GM21526 (cell line): ENCODE data around the gene E2F1.

Experiments used
- ATAC-seq: cut with Tn5 transposase; IDR thresholded peaks from one replicate; pipeline ENCODE4 v1.9.1; 2021; ENCODE audit warnings: moderate library complexity; ENCODE audit not compliant: unreplicated experiment, low FRiP score

E2F1 gene

DNA sequence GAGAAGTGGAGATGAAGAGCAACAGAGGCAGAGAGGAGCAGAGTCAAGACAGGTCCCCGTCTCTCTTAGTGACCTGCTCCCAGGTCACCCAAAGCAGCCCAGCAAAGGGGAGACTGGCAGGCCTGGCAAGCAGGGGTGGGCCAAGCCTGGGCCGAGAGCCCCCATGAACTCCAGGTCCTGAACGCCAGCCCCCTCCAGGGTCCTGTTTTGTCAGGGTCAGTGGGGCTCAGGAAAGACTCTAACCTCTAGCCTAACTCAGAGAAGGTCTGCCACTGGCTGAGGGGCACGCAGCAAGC, 13.1 kb downstream of the E2F1 start:
- no peak for ATAC-seq

- no peak for ATAC-seq
Measured at GRCh38 chr20:33672426-33673113, 13.6 kb downstream of the E2F1 start.

GRCh38 chr20:33671573-33672288, 14.5 kb downstream of the E2F1 start:
- ATAC-seq: no peak

DNA sequence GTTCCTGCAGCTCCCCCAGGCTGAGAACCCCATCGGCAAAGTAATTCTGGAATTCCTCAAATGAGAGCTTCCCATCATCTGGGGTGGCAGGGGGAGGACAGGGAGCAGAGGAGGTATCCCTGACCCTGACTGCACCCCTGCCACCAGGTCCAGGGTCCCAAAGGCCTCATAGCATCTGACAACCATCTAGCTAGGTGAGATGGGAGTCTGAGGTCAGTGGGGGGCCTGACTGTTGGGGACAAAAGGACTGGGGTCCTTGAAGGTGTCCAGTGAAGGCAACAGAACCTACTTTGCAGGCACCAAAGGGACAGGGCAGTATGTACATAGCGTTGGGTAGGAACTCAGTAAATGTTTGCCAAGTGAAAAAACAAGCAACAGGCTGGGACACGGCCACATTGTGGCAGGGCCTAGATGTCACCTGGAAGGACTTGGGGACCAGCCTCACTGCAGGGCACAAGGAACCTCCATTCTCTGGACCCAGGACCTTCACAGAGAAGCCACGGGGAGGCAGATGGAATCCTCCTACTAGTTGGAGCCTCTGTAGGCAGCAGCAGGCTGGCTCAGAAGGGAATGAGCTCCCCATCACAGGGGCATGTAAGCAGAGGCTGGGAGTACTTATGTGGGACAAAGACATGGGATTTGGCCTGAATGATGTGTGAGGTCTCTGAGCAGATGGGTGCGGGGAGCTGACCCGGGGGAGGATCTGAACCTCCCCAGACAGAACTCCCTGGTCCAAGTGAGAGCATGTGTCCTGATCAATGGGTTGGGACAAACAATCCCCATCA, 15.3 kb downstream of the E2F1 start:
- ATAC-seq: no peak

GRCh38 chr20:33669873-33670640, 16.1 kb downstream of the E2F1 start:
- no peak for ATAC-seq

- ATAC-seq: no peak
Measured at GRCh38 chr20:33669224-33669623, 17.0 kb downstream of the E2F1 start.

DNA sequence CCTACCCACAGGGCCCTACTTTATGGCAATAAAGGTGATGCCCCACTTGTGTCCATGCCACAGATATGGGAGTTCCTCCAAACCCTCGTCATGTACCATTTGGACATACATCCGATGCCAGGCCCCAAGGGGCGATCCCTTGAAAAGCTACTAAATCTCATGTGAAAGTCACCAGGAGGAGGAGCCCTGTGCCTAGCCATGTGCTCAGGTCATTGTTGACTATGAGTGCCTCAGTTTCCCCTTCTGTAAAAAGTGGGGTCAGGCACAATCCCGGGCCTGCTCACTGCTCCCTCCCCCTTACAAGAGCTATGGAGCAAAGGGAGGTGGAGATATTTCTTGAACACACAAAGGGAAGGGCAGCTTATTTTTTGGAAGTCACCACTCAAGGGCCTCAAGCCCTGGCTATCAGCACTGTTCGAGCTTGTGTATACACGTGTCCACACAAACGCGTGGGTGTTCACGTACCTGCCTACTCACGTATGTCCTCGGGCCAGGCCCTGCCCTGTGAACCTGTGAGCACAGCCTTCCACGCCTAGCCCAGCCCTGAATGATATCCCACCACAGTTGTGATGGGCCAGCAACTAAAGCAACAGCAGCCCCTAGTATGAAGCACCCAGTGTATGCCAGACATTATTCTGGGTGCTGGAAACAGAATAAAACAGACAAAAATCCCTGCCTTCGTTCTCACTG, 17.6 kb downstream of the E2F1 start:
- no peak for ATAC-seq

GRCh38 chr20:33667676-33668465, 18.3 kb downstream of the E2F1 start:
- peak; percentile 31 for ATAC-seq

- peak; percentile 7 for ATAC-seq
Measured at GRCh38 chr20:33667245-33667675, 18.9 kb downstream of the E2F1 start.

- peak; percentile 61 for ATAC-seq
Measured at GRCh38 chr20:33666293-33667244, 19.6 kb downstream of the E2F1 start, which contains the start of gene ACTL10. Gene ACTL10 (plus strand): TSS chr20:33666943. CDS start chr20:33667498, 555 bp downstream.

- no peak for ATAC-seq
Measured at GRCh38 chr20:33664762-33665144, 21.4 kb downstream of the E2F1 start.

DNA sequence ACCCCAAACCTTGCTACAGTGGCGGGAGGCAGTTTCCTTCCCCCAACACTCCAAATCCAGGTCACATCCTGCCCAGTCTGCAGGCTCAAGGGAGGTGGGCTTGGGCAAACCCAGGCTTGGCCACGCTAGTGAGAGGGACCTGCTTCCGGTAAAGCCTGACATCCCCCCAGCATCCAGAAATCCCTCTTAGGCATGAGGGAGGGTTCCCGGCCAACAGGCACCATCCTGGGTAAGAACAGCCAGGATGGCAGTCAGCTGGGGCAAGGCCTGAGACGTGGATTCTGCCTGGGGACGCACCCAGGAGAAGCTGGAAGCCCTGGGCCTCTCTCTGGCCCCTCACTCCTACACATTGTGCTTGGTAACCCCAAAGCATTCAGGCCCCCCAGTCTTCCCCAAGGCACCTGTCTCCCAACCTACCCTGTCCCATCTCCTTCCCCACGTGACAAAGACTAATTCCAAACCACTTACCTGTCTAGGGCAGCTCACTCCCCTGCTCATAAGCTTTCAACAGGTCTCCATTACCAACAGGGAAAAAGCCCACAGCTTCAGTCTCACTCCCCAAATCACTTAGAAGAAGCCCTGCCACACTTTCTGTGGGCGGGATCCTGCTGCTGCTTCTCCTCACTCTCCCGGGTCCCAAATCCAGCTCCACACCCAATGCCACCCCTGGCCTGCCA, 22.0 kb downstream of the E2F1 start:
- ATAC-seq: no peak

GRCh38 chr20:33663161-33664084, 22.8 kb downstream of the E2F1 start:
- no peak for ATAC-seq

GRCh38 chr20:33662172-33662571, 24.0 kb downstream of the E2F1 start, which contains the start of gene C20orf144:
Gene C20orf144 (plus strand): TSS chr20:33662327. CDS start chr20:33662346, 19 bp downstream.
- ATAC-seq: no peak

GRCh38 chr20:33660685-33661058, 25.5 kb downstream of the E2F1 start:
- ATAC-seq: no peak

DNA sequence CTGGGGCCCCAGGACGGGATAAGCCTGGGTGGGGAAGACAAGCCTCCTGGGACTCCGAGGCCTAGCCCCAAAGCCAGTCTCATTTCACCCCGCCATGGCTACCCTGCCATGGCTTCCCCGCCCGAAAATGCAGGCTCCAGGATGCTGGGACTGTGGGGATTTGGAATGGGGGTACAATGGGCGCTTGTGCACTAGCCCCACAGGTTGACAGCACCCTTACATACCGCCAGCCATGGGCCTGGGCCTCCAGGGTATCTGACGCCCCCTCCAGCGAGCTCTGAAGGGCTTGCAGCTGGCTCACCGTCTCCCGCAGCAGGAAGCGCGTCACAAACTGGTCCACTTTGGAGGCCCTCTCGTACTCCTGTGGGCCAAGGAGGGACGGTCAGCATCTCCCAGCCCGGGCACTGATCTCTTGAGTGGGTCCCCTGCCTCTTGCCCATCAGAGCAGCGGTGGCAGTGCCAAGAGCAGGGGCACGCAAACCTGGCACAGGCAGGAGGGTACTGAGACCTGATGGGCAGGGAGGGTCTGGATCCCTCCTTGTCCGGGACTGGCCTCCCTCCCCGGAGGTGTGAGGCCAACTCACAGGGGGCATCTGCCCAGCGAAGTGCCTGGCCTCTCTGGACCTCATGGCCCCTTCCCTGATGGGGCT, 26.0 kb downstream of the E2F1 start:
- ATAC-seq: no peak
